Brain microvascular endothelial cell (primary cell): ENCODE results near the gene ERCC2.
"Not testable (repeated sequence)": the region's sequence is repeated elsewhere in the genome, so short reads cannot be mapped to it uniquely, and the experiment has no call there.

Experiments used
- DNase-seq: peaks from one replicate; pipeline ENCODE4 v3.0.0-alpha.2; 2020
- H3K27ac ChIP-seq: fragments of 250-450 bp; sonication (Bioruptor Pico); 2 replicates; pipeline ENCODE4 v1.5.1; 2020; ENCODE audit warnings: mild to moderate bottlenecking, moderate library complexity
- H3K27me3 ChIP-seq: fragments of 250-450 bp; sonication (Bioruptor Pico); replicated peaks from 2 replicates; pipeline ENCODE4 v1.5.1; 2020; ENCODE audit warnings: mild to moderate bottlenecking
- H3K36me3 ChIP-seq: fragments of 250-450 bp; sonication (Bioruptor Pico); replicated peaks from 2 replicates; pipeline ENCODE4 v1.5.1; 2020; ENCODE audit warnings: mild to moderate bottlenecking
- H3K4me3 ChIP-seq: 2 replicates; pipeline ENCODE4 v1.5.1; 2011; ENCODE audit warnings: low read depth, mild to moderate bottlenecking, control low read depth, low read length, moderate library complexity
- CTCF ChIP-seq: IDR thresholded peaks from 2 replicates; pipeline ENCODE4 v1.5.1; 2011; ENCODE audit warnings: low read depth, mild to moderate bottlenecking, moderate library complexity, low read length, control low read depth, inconsistent platforms; ENCODE audit errors: missing control alignments
- in situ Hi-C: cut with HindIII; loops from 2 replicates; pipeline ENCODE4 v1.10.0; 2017; ENCODE audit warnings: low sequenced_read_pairs, low pct_ligation_motif_present

Gene ERCC2

GRCh38 chr19:45314708-45315245 is 55.6 kb downstream of the ERCC2 start:
- DNase-seq: no peak
- H3K27me3 ChIP-seq: peaks cover 6% of the 10 kb centered on the region
- in situ Hi-C loops: no loop called here
- no peak for TF ChIP-seq CTCF
- no peaks in the 10 kb centered on the region for H3K36me3 ChIP-seq
- H3K4me3 ChIP-seq: no peak overlapping the region
- no peak overlapping the region for H3K27ac ChIP-seq

- H3K4me3 ChIP-seq, H3K36me3 ChIP-seq, in situ Hi-C loops, DNase-seq, H3K27me3 ChIP-seq, H3K27ac ChIP-seq: not testable (repeated sequence)
Measured at GRCh38 chr19:45312285-45312684, 58.1 kb downstream of the ERCC2 start.

- Histone ChIP-seq H3K4me3 (no peak overlapping the region), H3K27ac (no peak overlapping the region), H3K36me3 (no peaks in the 10 kb centered on the region), H3K27me3 (peaks cover 6% of the 10 kb centered on the region)
- no peak for TF ChIP-seq CTCF
- in situ Hi-C loops: no loop called here
- no peak for DNase-seq
Measured at GRCh38 chr19:45311621-45312020, 58.8 kb downstream of the ERCC2 start.

- H3K4me3 ChIP-seq, H3K27ac ChIP-seq, H3K36me3 ChIP-seq, H3K27me3 ChIP-seq, in situ Hi-C loops, DNase-seq: not testable (repeated sequence)
Measured at GRCh38 chr19:45309322-45309721, 61.1 kb downstream of the ERCC2 start.

- H3K27me3 ChIP-seq: no peaks in the 10 kb centered on the region
- no peak for TF ChIP-seq CTCF
- H3K27ac ChIP-seq: no peak overlapping the region
- H3K4me3 ChIP-seq: no peak overlapping the region
- in situ Hi-C loops: no loop called here
- DNase-seq: no peak
- H3K36me3 ChIP-seq: no peaks in the 10 kb centered on the region
Measured at GRCh38 chr19:45307361-45307760, 63.0 kb downstream of the ERCC2 start.

- Histone ChIP-seq H3K27me3 (no peaks in the 10 kb centered on the region), H3K27ac (no peak overlapping the region), H3K36me3 (no peaks in the 10 kb centered on the region), H3K4me3 (no peak overlapping the region)
- TF ChIP-seq CTCF: no peak
- DNase-seq: no peak
- in situ Hi-C loops: no loop called here
Measured at GRCh38 chr19:45306518-45307027, 63.8 kb downstream of the ERCC2 start.

- H3K4me3 ChIP-seq: no peak overlapping the region
- H3K27me3 ChIP-seq: no peaks in the 10 kb centered on the region
- in situ Hi-C loops: no loop called here
- DNase-seq: no peak
- H3K27ac ChIP-seq: no peak overlapping the region
- no peaks in the 10 kb centered on the region for H3K36me3 ChIP-seq
- TF ChIP-seq CTCF: no peak
Measured at GRCh38 chr19:45306040-45306439, 64.3 kb downstream of the ERCC2 start.
